ENCODE measurements around the gene SMIM5.

Gene SMIM5

DNA sequence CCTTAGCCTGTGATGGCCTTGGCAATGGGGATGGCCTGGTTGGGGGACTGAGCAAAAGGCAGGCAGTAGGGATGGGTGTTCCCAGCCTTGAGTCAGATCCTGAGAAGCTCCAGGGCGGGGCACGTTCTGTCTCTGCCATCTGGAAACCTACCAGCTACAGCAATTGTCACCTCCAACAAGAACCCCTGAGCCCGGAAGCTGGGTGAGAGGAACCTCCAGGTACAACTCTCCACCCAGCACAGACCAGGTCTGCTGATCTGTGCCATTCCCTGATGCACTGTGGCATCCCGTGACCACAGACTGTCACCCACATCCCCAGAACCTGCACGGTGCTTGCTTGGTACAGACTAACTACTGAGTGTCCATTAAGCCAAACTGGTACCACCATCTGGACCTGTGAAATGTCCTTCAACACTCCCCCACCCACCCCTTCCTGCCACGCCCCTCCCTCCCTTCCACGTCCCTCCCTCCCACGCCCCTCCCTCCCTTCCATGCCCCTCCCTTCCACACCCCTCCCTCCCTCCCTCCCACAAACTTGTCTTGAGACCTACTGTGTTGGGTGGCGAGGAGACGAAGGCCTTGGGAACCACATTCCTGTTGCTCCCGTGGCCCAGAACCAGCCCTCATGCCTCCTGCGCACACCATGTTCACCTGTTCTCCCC is 29.1 kb upstream of the SMIM5 start:
- DNase-seq = no peak

DNA sequence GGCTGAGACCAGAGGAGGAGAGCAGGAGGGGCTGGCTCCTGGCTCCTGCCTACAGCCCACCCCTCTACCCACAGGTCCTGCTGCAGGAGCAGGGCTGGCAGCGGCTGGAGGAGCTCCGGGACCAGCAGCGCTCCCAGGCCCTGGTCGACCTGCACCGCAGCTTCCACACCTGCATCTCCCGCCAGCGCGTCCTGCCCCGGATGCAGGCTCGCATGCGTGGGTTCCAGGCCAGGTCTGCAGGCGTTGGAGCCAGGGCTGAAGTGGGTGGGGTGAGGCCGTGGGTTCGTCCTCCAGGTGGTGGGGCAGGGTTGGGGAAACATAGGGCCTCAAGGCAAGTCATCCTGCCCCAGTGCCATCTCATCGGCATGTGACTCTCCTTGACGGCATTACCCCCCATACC is 27.4 kb upstream of the SMIM5 start:
- DNase-seq = no peak

- DNase-seq = no peak
These were observed 26.1 kb upstream of the SMIM5 start for GRCh38 chr17:75607086-75607485.

DNA sequence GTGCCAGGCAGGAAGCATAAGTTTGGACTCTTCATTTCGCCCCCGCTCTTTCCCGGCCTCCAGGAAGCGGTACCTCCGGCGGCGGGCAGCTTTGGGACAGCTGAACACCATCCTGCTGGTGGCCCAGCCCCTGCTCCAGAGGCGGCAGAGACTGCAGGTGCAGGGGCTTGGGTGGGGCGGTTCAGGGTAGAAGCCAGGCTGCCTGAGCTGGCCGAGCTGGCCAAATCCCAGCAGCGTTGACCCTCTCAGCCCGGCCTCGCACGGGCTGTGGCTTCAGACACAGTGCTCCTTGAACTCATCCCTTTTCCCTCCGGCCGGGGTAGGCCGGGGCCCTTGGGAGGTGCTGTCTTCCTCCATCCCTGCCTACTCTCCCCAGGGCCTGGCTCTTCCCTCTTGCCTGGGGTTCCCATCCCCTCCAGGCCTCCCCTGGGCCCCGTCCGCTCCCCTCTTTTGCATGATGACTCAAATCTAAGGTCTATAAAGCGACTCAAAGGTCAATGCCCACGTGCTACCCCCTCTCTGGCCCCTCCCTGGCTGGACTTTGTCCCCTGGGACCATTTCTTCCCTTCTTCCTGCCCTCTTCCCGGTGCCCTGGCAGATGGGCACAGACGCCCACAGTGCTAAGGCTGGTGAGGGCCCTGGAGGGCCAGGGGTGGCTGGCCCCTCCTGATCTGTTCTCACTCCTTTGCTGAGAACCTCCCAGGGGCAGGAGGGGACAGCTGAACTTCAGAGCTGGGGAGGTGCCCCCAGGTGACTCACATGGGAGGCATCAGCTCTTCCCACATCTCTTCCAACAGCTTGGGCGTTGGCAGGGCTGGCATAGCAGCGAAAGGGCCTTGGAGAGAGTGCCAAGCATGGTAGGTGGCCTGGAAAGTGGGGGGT is 22.9 kb upstream of the SMIM5 start:
- DNase-seq = no peak

GRCh38 chr17:75611851-75612429 is 21.3 kb upstream of the SMIM5 start:
- no peak for DNase-seq

- no peak for DNase-seq
These were observed 20.2 kb upstream of the SMIM5 start for GRCh38 chr17:75612906-75613626.

DNA sequence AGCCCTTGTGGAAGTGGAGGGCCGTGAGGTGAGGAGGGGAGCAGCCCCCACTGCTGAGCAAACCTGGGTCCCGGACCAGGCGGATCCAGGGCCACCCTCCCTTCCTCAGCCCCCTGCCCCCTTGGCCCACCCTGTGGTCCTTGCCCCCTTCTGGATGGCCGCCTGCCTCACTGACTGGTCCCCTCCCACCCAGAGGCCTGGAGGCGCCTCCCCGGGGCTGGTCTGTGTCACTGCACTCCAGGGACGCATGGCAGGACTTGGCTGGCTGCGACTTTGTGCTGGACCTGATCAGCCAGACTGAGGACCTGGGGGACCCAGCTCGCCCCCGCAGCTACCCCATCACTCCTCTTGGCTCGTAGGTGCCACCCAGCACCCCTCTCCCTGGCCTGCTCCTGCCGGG is 19.2 kb upstream of the SMIM5 start:
- DNase-seq = no peak

GRCh38 chr17:75614556-75615270 is 18.5 kb upstream of the SMIM5 start:
- DNase-seq = no peak

- no peak for DNase-seq
These were observed 17.9 kb upstream of the SMIM5 start for GRCh38 chr17:75615301-75615700.

DNA sequence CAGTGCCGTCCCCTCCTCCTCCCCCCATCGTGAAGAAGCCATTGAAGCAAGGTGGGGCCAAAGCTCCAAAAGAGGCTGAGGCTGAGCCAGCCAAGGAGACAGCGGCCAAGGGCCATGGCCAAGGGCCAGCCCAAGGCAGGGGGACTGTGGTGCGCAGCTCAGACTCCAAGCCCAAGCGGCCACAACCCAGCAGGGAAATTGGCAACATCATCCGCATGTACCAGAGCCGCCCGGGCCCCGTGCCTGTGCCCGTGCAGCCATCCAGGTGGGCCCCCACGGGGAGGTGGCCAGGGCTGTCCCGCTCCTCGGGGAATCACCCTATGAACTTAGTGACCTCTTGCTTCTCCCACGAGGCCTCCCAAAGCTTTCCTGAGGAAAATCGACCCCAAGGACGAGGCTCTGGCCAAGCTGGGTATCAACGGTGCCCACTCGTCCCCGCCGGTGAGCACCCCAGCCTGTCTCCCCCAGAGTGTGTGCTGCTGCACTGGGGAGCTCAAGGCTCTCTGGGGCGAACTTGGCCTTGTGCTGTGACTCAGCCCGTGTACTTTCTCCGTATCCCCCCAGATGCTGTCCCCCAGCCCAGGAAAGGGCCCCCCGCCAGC is 16.6 kb upstream of the SMIM5 start:
- DNase-seq = no peak

DNA sequence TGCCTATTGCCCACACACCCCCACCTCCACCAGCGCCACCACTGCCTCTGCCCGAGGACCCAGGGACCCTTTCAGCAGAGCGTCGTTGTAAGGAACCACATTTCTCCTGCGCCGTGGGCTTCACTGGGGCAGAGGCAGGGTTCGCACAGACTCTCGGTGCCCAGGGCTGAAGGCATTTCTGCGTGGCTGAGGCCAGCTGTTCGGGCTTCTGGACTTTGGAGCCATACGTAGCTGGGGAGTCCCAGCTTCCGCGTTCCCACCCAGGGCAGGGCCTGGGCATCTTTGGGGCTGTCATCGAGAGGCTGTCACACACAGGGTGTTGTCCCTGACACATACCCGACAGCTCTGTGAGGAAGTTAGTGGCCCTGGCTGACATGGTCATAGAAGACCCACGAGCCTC is 16.0 kb upstream of the SMIM5 start:
- DNase-seq = no peak

DNA sequence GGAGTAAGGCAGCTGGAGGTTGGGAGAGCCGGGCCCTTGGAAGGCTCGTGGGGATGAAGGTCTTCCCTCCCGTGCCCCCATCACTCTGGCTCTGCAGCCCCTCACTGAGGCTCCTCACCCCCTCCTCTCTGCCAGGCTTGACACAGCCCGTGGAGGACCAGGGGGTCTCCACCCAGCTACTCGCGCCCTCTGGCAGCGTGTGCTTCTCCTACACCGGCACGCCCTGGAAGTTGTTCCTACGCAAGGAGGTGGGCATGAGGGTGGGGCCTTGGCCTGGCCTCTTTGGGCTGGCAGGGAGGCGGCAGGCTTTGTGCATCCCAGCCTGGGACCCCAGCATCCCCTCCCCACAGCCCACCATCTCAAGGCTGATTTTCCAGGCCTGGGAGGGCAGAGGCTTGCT is 15.6 kb upstream of the SMIM5 start:
- DNase-seq = no peak

DNA sequence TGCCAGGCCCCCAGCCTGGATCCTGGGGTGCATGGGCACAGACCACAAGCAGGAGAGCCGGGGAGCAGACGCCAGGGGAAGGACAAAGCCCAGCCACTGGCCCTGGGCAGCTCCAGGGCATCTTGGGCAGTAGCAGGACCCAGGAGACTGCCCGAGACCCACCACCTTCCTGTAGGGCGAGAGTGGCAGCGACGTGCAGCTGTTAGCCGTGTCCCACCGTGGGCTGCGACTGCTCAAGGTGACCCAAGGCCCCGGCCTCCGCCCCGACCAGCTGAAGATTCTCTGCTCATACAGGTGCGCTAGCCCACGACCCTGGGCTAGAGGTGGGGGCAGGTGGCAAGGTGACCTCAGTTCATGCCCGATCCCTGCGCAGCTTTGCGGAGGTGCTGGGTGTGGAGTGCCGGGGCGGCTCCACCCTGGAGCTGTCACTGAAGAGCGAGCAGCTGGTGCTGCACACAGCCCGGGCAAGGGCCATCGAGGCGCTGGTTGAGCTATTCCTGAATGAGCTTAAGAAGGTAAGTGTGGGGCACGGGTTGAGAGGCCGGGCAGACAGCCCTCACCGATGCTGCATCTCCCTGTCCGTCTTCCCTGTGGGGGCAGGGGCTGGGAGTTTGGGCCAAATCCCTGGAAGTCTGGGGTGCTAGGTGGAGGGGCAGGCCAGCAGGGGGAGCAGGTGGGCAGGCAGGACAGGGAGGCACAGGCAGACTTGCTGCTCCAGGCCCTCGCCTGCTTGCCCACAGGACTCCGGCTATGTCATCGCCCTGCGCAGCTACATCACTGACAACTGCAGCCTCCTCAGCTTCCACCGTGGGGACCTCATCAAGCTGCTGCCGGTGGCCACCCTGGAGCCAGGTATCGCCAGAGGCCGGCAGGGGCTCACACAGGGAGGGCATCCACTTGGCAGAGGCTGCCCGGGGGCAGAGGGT is 13.5 kb upstream of the SMIM5 start:
- no peak for DNase-seq

DNA sequence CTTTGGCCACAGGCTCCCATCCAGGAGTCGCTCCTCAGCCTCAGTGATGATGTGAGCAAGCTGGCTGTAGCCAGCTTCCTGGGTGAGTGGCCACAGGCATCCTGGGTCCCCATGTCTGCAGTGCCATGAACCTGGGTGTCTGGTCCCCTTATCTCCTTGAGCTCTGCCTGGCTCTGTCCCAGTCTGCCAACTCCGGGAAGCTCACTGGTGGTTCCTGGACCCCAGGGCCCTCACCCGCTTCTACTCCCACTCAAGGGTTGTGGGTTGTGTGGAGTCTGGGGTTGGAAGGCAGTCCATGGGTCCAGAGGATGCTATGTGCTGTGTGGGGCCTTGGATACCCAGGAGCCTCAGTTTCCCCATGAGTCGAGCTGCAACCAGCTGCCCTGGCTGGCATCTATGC is 11.7 kb upstream of the SMIM5 start:
- no peak for DNase-seq

- no peak for DNase-seq
These were observed 11.2 kb upstream of the SMIM5 start for GRCh38 chr17:75622076-75622475.

DNA sequence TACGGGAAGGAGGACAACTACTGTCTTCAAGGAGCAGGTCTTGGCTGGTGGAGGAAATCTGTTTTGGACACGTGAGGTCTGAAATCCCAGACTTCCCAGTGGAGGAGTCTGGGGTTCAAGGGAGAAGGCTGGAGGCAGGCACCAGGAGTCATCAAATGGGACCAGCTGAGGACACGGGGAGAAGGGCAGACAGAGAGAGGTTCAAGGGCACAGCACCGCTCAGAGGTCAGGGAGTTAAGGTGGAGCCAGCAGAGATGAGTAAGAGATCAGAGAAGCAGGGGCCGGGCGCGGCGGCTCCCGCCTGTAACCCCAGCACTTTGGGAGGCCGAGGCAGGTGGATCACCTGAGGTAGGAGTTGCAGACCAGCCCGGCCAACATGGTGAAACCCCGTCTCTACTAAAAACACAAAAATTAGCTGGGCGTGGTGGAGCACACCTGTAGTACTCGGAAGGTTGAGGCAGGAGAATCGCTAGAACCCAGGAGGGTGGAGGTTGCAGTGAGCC is 10.4 kb upstream of the SMIM5 start:
- no peak for DNase-seq

DNA sequence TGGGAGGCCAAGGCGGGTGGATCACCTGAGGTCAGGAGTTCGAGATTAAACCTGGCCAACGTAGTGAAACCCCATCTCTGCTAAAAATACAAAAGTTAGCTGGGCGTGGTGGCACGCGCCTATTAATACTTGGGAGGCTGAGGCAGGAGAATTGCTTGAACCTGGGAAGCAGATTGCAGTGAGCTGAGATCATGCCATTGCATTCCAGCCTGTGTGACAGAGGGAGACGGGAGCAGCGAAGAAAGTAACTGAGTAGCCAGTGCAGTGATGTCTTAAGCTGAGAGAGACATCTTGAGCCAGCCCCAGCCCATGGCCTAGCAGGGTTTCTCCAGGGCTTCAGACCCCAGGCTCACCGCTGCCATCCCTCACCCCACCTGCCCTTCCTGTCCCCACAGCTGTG is 9.8 kb upstream of the SMIM5 start:
- DNase-seq = no peak

- DNase-seq = no peak
These were observed 9.2 kb upstream of the SMIM5 start for GRCh38 chr17:75624021-75624420.

DNA sequence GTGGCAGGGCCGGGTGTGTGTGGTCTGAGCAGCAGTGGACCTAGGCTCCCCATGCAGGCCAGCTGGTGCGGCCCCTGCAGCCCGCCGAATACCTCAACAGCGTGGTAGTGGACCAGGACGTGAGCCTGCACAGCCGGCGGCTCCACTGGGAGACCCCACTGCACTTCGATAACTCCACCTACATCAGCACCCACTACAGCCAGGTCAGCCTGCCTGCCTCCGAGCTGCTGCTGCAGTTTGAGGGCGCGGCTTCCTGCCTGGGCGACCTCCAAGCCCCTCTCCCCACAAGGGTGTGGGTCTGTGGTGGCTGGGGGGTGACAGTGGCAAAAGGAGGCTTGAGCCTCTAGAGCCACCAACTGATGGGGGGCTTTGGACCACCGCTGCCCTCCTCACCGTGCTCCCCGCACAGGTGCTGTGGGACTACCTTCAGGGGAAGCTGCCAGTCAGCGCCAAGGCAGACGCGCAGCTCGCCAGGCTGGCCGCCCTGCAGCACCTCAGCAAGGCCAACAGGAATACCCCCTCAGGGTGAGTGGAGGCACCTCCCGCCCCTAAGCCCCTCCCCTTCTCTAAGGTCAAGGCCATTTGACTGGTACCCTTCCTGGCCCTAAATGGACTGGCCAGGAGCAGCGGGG is 8.4 kb upstream of the SMIM5 start:
- DNase-seq = no peak

GRCh38 chr17:75625813-75626486 is 7.3 kb upstream of the SMIM5 start:
- DNase-seq = no peak

Measured in CD4-positive, alpha-beta T cell treated with Interleukin-17A for 1 hour (primary cell).